Trophoblast cell (in vitro differentiated cells and primary cell): ENCODE data around the gene A4GALT.

Experiments used
- DNase-seq, 2 donors: peaks; one replicate each; pipeline ENCODE4 v3.0.0-alpha.2; 2016
- H2AFZ ChIP-seq: 2 replicates; pipeline ENCODE4 v1.6.1; 2013; ENCODE audit warnings: low read length, moderate library complexity, mild to moderate bottlenecking; ENCODE audit not compliant: insufficient read depth, poor library complexity
- H2AK5ac ChIP-seq: 2 replicates; pipeline ENCODE4 v1.6.1; 2013; ENCODE audit warnings: mild to moderate bottlenecking, low read length
- H2BK120ac ChIP-seq: 2 replicates; pipeline ENCODE4 v1.6.1; 2013; ENCODE audit warnings: low read length, mild to moderate bottlenecking, moderate library complexity; ENCODE audit not compliant: insufficient read depth, poor library complexity
- H2BK12ac ChIP-seq: 2 replicates; pipeline ENCODE4 v1.6.1; 2013; ENCODE audit warnings: mild to moderate bottlenecking, low read length, moderate library complexity
- H2BK5ac ChIP-seq: 2 replicates; pipeline ENCODE4 v1.6.1; 2013; ENCODE audit warnings: low read length, low read depth, moderate library complexity, mild to moderate bottlenecking; ENCODE audit not compliant: poor library complexity
- H3K14ac ChIP-seq: 2 replicates; pipeline ENCODE4 v1.6.1; 2013; ENCODE audit warnings: mild to moderate bottlenecking, low read length
- H3K18ac ChIP-seq: 2 replicates; pipeline ENCODE4 v1.6.1; 2013; ENCODE audit warnings: mild to moderate bottlenecking, low read length
- H3K23ac ChIP-seq: 2 replicates; pipeline ENCODE4 v1.6.1; 2013; ENCODE audit warnings: low read length
- H3K27ac ChIP-seq: 2 replicates; pipeline ENCODE4 v1.5.1; 2013; ENCODE audit warnings: low read depth, mild to moderate bottlenecking, inconsistent platforms, low read length, moderate library complexity
- H3K27me3 ChIP-seq: 2 replicates; pipeline ENCODE4 v1.6.1; 2013; ENCODE audit warnings: inconsistent platforms, mild to moderate bottlenecking, low read length, moderate library complexity; ENCODE audit not compliant: insufficient read depth
- H3K36me3 ChIP-seq, 2 experiments: 1 replicate in 1 of 2; 2 replicates in 1 of 2; pipeline ENCODE4 v1.6.1; 2013; ENCODE audit warnings: low read length in 2 of 2, mild to moderate bottlenecking in 2 of 2, moderate library complexity in 1 of 2; ENCODE audit not compliant: insufficient read depth in 2 of 2, control insufficient read depth in 1 of 2
- H3K4ac ChIP-seq: 2 replicates; pipeline ENCODE4 v1.6.1; 2013; ENCODE audit warnings: low read depth, mild to moderate bottlenecking, low read length, moderate library complexity
- H3K4me1 ChIP-seq, 2 experiments: 1 replicate in 1 of 2; 2 replicates in 1 of 2; pipeline ENCODE4 v1.6.1; 2013; ENCODE audit warnings: low read length in 2 of 2, mild to moderate bottlenecking in 2 of 2, moderate library complexity in 1 of 2; ENCODE audit not compliant: insufficient read depth in 2 of 2, control insufficient read depth in 1 of 2
- H3K4me2 ChIP-seq: 2 replicates; pipeline ENCODE4 v1.6.1; 2013; ENCODE audit warnings: inconsistent platforms, mild to moderate bottlenecking, low read length, moderate library complexity
- H3K4me3 ChIP-seq: 2 replicates; pipeline ENCODE4 v1.5.1; 2013; ENCODE audit warnings: mild to moderate bottlenecking, low read depth, low read length, inconsistent platforms
- H3K79me1 ChIP-seq: one replicate; pipeline ENCODE4 v1.6.1; 2013; ENCODE audit warnings: low read length
- H3K79me2 ChIP-seq: 2 replicates; pipeline ENCODE4 v1.6.1; 2013; ENCODE audit warnings: low read length, mild to moderate bottlenecking; ENCODE audit not compliant: control insufficient read depth, insufficient read depth, poor library complexity
- H3K9ac ChIP-seq: 2 replicates; pipeline ENCODE4 v1.6.1; 2013; ENCODE audit warnings: mild to moderate bottlenecking, low read length
- H3K9me3 ChIP-seq: 2 replicates; pipeline ENCODE4 v1.6.1; 2013; ENCODE audit warnings: low read depth, mild to moderate bottlenecking, control low read depth, inconsistent platforms, low read length; ENCODE audit not compliant: insufficient read depth
- H4K12ac ChIP-seq: 2 replicates; pipeline ENCODE4 v1.6.1; 2013; ENCODE audit warnings: low read depth, mild to moderate bottlenecking, low read length, moderate library complexity
- H4K8ac ChIP-seq: 2 replicates; pipeline ENCODE4 v1.6.1; 2013; ENCODE audit warnings: low read depth, mild to moderate bottlenecking, low read length, moderate library complexity
- H4K91ac ChIP-seq: one replicate; pipeline ENCODE4 v1.6.1; 2013; ENCODE audit warnings: low read depth, mild to moderate bottlenecking, low read length, moderate library complexity
- WGBS: extraction: QIAGEN DNeasy Blood & Tissue Kit; methylation state at CpG from one replicate; pipeline ENCODE4 v1.1.7; 2013; ENCODE audit warnings: missing lambda C conversion rate; ENCODE audit not compliant: insufficient read length, insufficient coverage; ENCODE audit errors: extremely low coverage; 5-methylcytosine and 5-hydroxymethylcytosine counted together

The A4GALT gene

DNA sequence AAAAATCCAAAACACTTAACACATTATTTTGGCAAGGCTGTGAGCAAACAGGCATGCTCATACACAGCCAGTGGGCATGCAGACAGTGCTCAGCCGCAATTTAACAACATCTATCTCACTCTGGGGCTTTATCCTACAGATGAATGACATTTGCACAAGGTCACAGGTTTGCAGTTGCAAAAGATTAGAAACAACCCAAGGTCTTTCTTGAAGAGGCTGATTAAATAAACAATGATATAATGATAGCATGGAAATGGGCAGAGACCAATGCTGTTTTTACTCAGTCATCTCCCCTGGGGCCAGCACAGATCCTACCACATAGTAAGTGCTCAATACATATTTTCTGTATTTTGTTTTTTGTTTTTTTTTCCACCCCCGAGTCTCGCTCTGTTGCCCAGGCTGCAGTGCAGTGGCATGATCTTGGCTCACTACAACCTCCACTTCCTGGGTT is 9.4 kb downstream of the A4GALT start:
- Histone ChIP-seq H3K79me2 (no peaks in the 10 kb centered on the region), H2BK5ac (no peak overlapping the region), H2BK12ac (no peak overlapping the region), H2AFZ (no peak overlapping the region), H3K14ac (no peak overlapping the region), H2AK5ac (no peak overlapping the region), H3K79me1 (no peaks in the 10 kb centered on the region), H3K9me3 (peaks cover 3% of the 10 kb centered on the region), H3K4ac (no peak overlapping the region), H4K12ac (no peak overlapping the region), H3K9ac (no peak overlapping the region), H3K36me3 (no peaks in the 10 kb centered on the region), H3K4me1 (peaks cover 0 to 3% of the 10 kb centered on the region in 2 experiments), H2BK120ac (no peak overlapping the region), H3K4me3 (no peak overlapping the region), H3K4me2 (no peak overlapping the region), H4K8ac (no peak overlapping the region), H3K27me3 (no peaks in the 10 kb centered on the region), H3K18ac (no peak overlapping the region), H3K27ac (no peak overlapping the region), H4K91ac (no peak overlapping the region), H3K23ac (no peak overlapping the region)
- WGBS, result no CpG with 5 or more reads among the region's 3 CpGs
- peak; percentile 67 to 92 for DNase-seq

DNA sequence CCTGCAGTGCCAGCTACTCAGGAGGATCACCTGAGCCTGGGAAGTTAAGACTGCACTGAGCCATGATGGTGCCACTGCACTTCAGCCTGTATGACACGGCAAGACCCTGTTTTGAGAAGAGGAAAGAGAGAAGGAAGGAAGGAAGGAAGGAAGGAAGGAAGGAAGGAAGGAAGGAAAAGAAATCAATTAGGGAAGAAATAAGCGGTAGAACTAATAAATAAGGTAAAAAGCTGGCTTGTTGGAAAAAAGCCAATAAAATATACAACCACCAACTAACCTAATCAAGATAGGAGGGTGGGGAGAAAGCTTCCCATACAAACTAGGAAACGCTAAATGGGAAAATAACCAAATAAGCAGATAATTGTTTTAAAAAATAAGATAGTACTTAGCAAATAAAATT is 12.3 kb downstream of the A4GALT start:
- no peak overlapping the region for H2BK12ac ChIP-seq
- H3K4ac ChIP-seq, result no peak overlapping the region
- H3K79me1 ChIP-seq, result no peaks in the 10 kb centered on the region
- H3K14ac ChIP-seq, result no peak overlapping the region
- WGBS, result no CpG with 5 or more reads among the region's 3 CpGs
- H4K12ac ChIP-seq, result no peak overlapping the region
- no peak overlapping the region for H3K27ac ChIP-seq
- H3K27me3 ChIP-seq, result no peaks in the 10 kb centered on the region
- no peaks in the 10 kb centered on the region for H3K79me2 ChIP-seq
- H2BK5ac ChIP-seq, result no peak overlapping the region
- no peak overlapping the region for H3K23ac ChIP-seq
- H3K4me3 ChIP-seq, result no peak overlapping the region
- H3K9ac ChIP-seq, result no peak overlapping the region
- H2AFZ ChIP-seq, result no peak overlapping the region
- H3K9me3 ChIP-seq, result peaks cover 3% of the 10 kb centered on the region
- no peak overlapping the region for H2AK5ac ChIP-seq
- H4K8ac ChIP-seq, result no peak overlapping the region
- H3K4me1 ChIP-seq, result no peaks in the 10 kb centered on the region
- H3K18ac ChIP-seq, result no peak overlapping the region
- H4K91ac ChIP-seq, result no peak overlapping the region
- no peak for DNase-seq
- no peaks in the 10 kb centered on the region for H3K36me3 ChIP-seq
- H3K4me2 ChIP-seq, result no peak overlapping the region
- no peak overlapping the region for H2BK120ac ChIP-seq

DNA sequence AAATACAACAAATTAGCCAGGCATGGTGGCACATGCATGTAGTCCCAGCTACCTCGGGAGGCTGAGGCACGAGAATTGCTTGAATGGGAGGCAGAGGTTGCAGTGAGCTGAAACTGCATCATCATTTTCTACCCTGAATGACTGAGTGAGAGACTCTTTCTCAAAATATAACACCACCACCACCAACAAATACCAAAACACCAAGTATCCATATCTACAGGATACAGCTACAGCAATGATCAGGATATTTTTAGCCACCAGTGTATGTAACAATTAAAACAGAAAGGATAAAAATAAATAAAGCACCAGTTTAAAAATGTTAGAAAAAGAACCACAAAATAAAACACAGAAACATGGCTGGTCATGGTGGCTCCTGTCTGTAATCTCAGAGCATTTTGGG is 13.2 kb downstream of the A4GALT start:
- Histone ChIP-seq H4K8ac (no peak overlapping the region), H2BK12ac (no peak overlapping the region), H3K79me2 (no peaks in the 10 kb centered on the region), H4K12ac (no peak overlapping the region), H3K14ac (no peak overlapping the region), H3K4me1 (no peaks in the 10 kb centered on the region), H3K79me1 (no peaks in the 10 kb centered on the region), H2BK5ac (no peak overlapping the region), H3K9ac (no peak overlapping the region), H3K4me2 (no peak overlapping the region), H2BK120ac (no peak overlapping the region), H3K9me3 (peaks cover 3% of the 10 kb centered on the region), H3K23ac (no peak overlapping the region), H3K18ac (no peak overlapping the region), H4K91ac (no peak overlapping the region), H3K27ac (no peak overlapping the region), H3K36me3 (no peaks in the 10 kb centered on the region), H3K27me3 (no peaks in the 10 kb centered on the region), H3K4ac (no peak overlapping the region), H2AK5ac (no peak overlapping the region), H3K4me3 (no peak overlapping the region), H2AFZ (no peak overlapping the region)
- DNase-seq, result no peak
- WGBS, result no CpG with 5 or more reads among the region's 2 CpGs

DNA sequence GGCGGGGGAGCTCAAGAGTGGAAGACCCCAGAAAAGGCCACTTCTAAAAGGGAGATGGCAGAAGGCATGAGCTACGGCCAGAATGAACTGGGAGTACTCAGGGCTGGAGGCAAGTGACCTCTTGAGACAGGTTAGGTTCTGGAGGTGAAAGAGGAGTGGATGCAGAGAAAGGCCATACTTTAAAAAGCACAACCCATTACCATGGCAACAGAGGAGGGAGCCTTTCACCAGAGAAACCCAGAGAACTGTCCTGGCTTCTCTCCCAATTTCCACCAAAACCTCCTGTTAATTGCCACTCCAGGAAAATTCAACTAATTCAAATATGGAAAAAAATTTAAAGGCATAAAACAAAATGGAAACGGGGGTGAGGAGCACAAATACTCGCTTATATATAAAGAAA is 15.8 kb downstream of the A4GALT start:
- Histone ChIP-seq H2BK120ac (no peak overlapping the region), H2AFZ (no peak overlapping the region), H4K8ac (no peak overlapping the region), H3K27me3 (no peaks in the 10 kb centered on the region), H3K4me1 (no peaks in the 10 kb centered on the region), H3K4ac (no peak overlapping the region), H2BK5ac (no peak overlapping the region), H4K91ac (no peak overlapping the region), H3K4me3 (no peak overlapping the region), H3K9me3 (peaks cover 5% of the 10 kb centered on the region), H3K79me1 (no peaks in the 10 kb centered on the region), H3K18ac (no peak overlapping the region), H3K14ac (no peak overlapping the region), H4K12ac (no peak overlapping the region), H3K36me3 (no peaks in the 10 kb centered on the region), H2AK5ac (no peak overlapping the region), H3K79me2 (no peaks in the 10 kb centered on the region), H3K27ac (no peak overlapping the region), H3K23ac (no peak overlapping the region), H3K4me2 (no peak overlapping the region), H3K9ac (no peak overlapping the region), H2BK12ac (no peak overlapping the region)
- no CpG with 5 or more reads among the region's 4 CpGs for WGBS
- no peak for DNase-seq
